ENCODE results near the gene C16orf46.

The C16orf46 gene

GRCh38 chr16:81060576-81061306 is 16.3 kb downstream of the C16orf46 start:
- no peaks in the 10 kb centered on the region for H3K27me3 Mint-ChIP-seq
- H3K4me3 Mint-ChIP-seq = no peak overlapping the region
- no peaks in the 10 kb centered on the region for H3K9me3 Mint-ChIP-seq (ENCODE audit: low read depth)
- no peak overlapping the region for H3K27ac Mint-ChIP-seq
- H3K36me3 Mint-ChIP-seq = no peaks in the 10 kb centered on the region
- H3K4me1 Mint-ChIP-seq (ENCODE audit: low read depth) = no peaks in the 10 kb centered on the region

GRCh38 chr16:81053761-81054160 is 23.3 kb downstream of the C16orf46 start:
- H3K9me3 Mint-ChIP-seq (ENCODE audit: low read depth) = peaks cover 14% of the 10 kb centered on the region
- no peaks in the 10 kb centered on the region for H3K27me3 Mint-ChIP-seq
- H3K27ac Mint-ChIP-seq = no peak overlapping the region
- H3K4me1 Mint-ChIP-seq (ENCODE audit: low read depth) = no peaks in the 10 kb centered on the region
- peaks cover 12% of the 10 kb centered on the region for H3K36me3 Mint-ChIP-seq
- H3K4me3 Mint-ChIP-seq = no peak overlapping the region

GRCh38 chr16:81042821-81043220 is 34.2 kb downstream of the C16orf46 start:
- no peaks in the 10 kb centered on the region for H3K9me3 Mint-ChIP-seq (ENCODE audit: low read depth)
- peaks cover 15% of the 10 kb centered on the region for H3K4me1 Mint-ChIP-seq (ENCODE audit: low read depth)
- no peak overlapping the region for H3K27ac Mint-ChIP-seq
- no peak overlapping the region for H3K4me3 Mint-ChIP-seq
- peaks cover 15% of the 10 kb centered on the region for H3K36me3 Mint-ChIP-seq
- H3K27me3 Mint-ChIP-seq = no peaks in the 10 kb centered on the region

- Mint-ChIP-seq H3K27ac (no peak overlapping the region), H3K36me3 (peaks cover 18% of the 10 kb centered on the region), H3K4me3 (no peak overlapping the region), H3K9me3 (ENCODE audit: low read depth) (no peaks in the 10 kb centered on the region), H3K4me1 (ENCODE audit: low read depth) (peaks cover 26% of the 10 kb centered on the region), H3K27me3 (no peaks in the 10 kb centered on the region)
Observed at GRCh38 chr16:81041696-81042095, 35.3 kb downstream of the C16orf46 start.

- Mint-ChIP-seq H3K36me3 (peaks cover 18% of the 10 kb centered on the region), H3K9me3 (ENCODE audit: low read depth) (no peaks in the 10 kb centered on the region), H3K4me3 (no peak overlapping the region), H3K27me3 (no peaks in the 10 kb centered on the region), H3K4me1 (ENCODE audit: low read depth) (peaks cover 29% of the 10 kb centered on the region), H3K27ac (no peak overlapping the region)
Observed at GRCh38 chr16:81040842-81041241, 36.2 kb downstream of the C16orf46 start.

GRCh38 chr16:81040131-81040530 is 36.9 kb downstream of the C16orf46 start:
- peak overlapping the region; percentile 30 for H3K27ac Mint-ChIP-seq
- H3K4me3 Mint-ChIP-seq = no peak overlapping the region
- H3K9me3 Mint-ChIP-seq (ENCODE audit: low read depth) = no peaks in the 10 kb centered on the region
- H3K36me3 Mint-ChIP-seq = peaks cover 16% of the 10 kb centered on the region
- H3K27me3 Mint-ChIP-seq = no peaks in the 10 kb centered on the region
- peaks cover 29% of the 10 kb centered on the region for H3K4me1 Mint-ChIP-seq (ENCODE audit: low read depth)

GRCh38 chr16:81036751-81037350 is 40.2 kb downstream of the C16orf46 start:
- peak overlapping the region; percentile 58 for H3K27ac Mint-ChIP-seq
- peak overlapping the region; percentile 92 for H3K4me3 Mint-ChIP-seq
- no peaks in the 10 kb centered on the region for H3K9me3 Mint-ChIP-seq (ENCODE audit: low read depth)
- no peaks in the 10 kb centered on the region for H3K27me3 Mint-ChIP-seq
- peaks cover 29% of the 10 kb centered on the region for H3K4me1 Mint-ChIP-seq (ENCODE audit: low read depth)
- peaks cover 7% of the 10 kb centered on the region for H3K36me3 Mint-ChIP-seq

- H3K27ac Mint-ChIP-seq = peak overlapping the region; percentile 58
- no peaks in the 10 kb centered on the region for H3K27me3 Mint-ChIP-seq
- peak overlapping the region; percentile 92 for H3K4me3 Mint-ChIP-seq
- H3K4me1 Mint-ChIP-seq (ENCODE audit: low read depth) = peaks cover 29% of the 10 kb centered on the region
- peaks cover 7% of the 10 kb centered on the region for H3K36me3 Mint-ChIP-seq
- H3K9me3 Mint-ChIP-seq (ENCODE audit: low read depth) = no peaks in the 10 kb centered on the region
Observed at GRCh38 chr16:81035975-81036750, 40.9 kb downstream of the C16orf46 start.

GRCh38 chr16:81035398-81035974 is 41.6 kb downstream of the C16orf46 start, which contains the start of gene ATMIN:
Gene ATMIN, plus strand, starts transcription at chr16:81035842. Its CDS starts 29 bp downstream, at chr16:81035871.
- H3K9me3 Mint-ChIP-seq (ENCODE audit: low read depth) = no peaks in the 10 kb centered on the region
- peaks cover 29% of the 10 kb centered on the region for H3K4me1 Mint-ChIP-seq (ENCODE audit: low read depth)
- H3K27me3 Mint-ChIP-seq = no peaks in the 10 kb centered on the region
- H3K27ac Mint-ChIP-seq = peak within 1 kb of the TSS; percentile 58
- H3K36me3 Mint-ChIP-seq = peaks cover 7% of the 10 kb centered on the region
- H3K4me3 Mint-ChIP-seq = peak within 1 kb of the TSS; percentile 92

- H3K4me1 Mint-ChIP-seq (ENCODE audit: low read depth) = peaks cover 4% of the 10 kb centered on the region
- H3K27ac Mint-ChIP-seq = no peak overlapping the region
- peaks cover 12% of the 10 kb centered on the region for H3K36me3 Mint-ChIP-seq
- no peaks in the 10 kb centered on the region for H3K9me3 Mint-ChIP-seq (ENCODE audit: low read depth)
- H3K27me3 Mint-ChIP-seq = no peaks in the 10 kb centered on the region
- H3K4me3 Mint-ChIP-seq = no peak overlapping the region
Observed at GRCh38 chr16:81029930-81030604, 47.0 kb downstream of the C16orf46 start.

GRCh38 chr16:81026429-81026828 is 50.6 kb downstream of the C16orf46 start:
- Mint-ChIP-seq H3K4me3 (no peak overlapping the region), H3K9me3 (ENCODE audit: low read depth) (no peaks in the 10 kb centered on the region), H3K27ac (no peak overlapping the region), H3K4me1 (ENCODE audit: low read depth) (peaks cover 4% of the 10 kb centered on the region), H3K27me3 (no peaks in the 10 kb centered on the region), H3K36me3 (peaks cover 9% of the 10 kb centered on the region)

GRCh38 chr16:81018496-81018895 is 58.5 kb downstream of the C16orf46 start:
- Mint-ChIP-seq H3K9me3 (ENCODE audit: low read depth) (no peaks in the 10 kb centered on the region), H3K4me1 (ENCODE audit: low read depth) (no peaks in the 10 kb centered on the region), H3K27me3 (no peaks in the 10 kb centered on the region), H3K4me3 (no peak overlapping the region), H3K27ac (no peak overlapping the region), H3K36me3 (peaks cover 12% of the 10 kb centered on the region)

GRCh38 chr16:81014672-81015071 is 62.4 kb downstream of the C16orf46 start:
- H3K4me1 Mint-ChIP-seq (ENCODE audit: low read depth) = no peaks in the 10 kb centered on the region
- H3K36me3 Mint-ChIP-seq = peaks cover 14% of the 10 kb centered on the region
- no peak overlapping the region for H3K27ac Mint-ChIP-seq
- H3K9me3 Mint-ChIP-seq (ENCODE audit: low read depth) = no peaks in the 10 kb centered on the region
- no peaks in the 10 kb centered on the region for H3K27me3 Mint-ChIP-seq
- H3K4me3 Mint-ChIP-seq = no peak overlapping the region

GRCh38 chr16:81012974-81013373 is 64.1 kb downstream of the C16orf46 start:
- no peak overlapping the region for H3K4me3 Mint-ChIP-seq
- H3K9me3 Mint-ChIP-seq (ENCODE audit: low read depth) = no peaks in the 10 kb centered on the region
- no peak overlapping the region for H3K27ac Mint-ChIP-seq
- H3K27me3 Mint-ChIP-seq = no peaks in the 10 kb centered on the region
- peaks cover 3% of the 10 kb centered on the region for H3K4me1 Mint-ChIP-seq (ENCODE audit: low read depth)
- H3K36me3 Mint-ChIP-seq = peaks cover 11% of the 10 kb centered on the region
